SH-SY5Y (cell line): ENCODE results near the gene PDCD6IP.

ENCODE experiments used
- GATA2 ChIP-seq: IDR thresholded peaks from 2 replicates; pipeline ENCODE4 v1.6.1; 2011; ENCODE audit warnings: mild to moderate bottlenecking, low read depth, low read length
- GATA3 ChIP-seq: IDR thresholded peaks from 2 replicates; pipeline ENCODE4 v1.6.1; 2011; ENCODE audit warnings: low read depth, mild to moderate bottlenecking, low read length, moderate library complexity

PDCD6IP gene

DNA sequence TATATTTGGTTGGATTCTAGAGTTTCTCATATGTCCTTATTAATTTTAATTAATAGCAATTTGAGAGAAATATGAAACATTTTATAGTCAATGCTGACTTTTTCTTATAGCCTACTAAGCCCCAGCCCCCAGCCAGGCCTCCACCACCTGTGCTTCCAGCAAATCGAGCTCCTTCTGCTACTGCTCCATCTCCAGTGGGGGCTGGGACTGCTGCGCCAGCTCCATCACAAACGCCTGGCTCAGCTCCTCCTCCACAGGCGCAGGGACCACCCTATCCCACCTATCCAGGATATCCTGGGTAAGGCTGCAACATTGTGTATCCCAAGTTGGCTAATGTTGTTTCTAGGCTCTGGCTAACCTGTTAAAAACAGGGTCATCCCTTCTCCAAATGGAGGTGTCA, 66.7 kb downstream of the PDCD6IP start:
- TF ChIP-seq GATA3 = no peak
- TF ChIP-seq GATA2 = no peak

- TF ChIP-seq GATA2 (no peak), GATA3 (no peak)
Measured at GRCh38 chr3:33868309-33868708, 69.9 kb downstream of the PDCD6IP start.

GRCh38 chr3:33869977-33870376, 71.5 kb downstream of the PDCD6IP start:
- TF ChIP-seq GATA2 = no peak
- TF ChIP-seq GATA3 = no peak

GRCh38 chr3:33874815-33875214, 76.4 kb downstream of the PDCD6IP start:
- no peak for TF ChIP-seq GATA2
- no peak for TF ChIP-seq GATA3

- TF ChIP-seq GATA3 (no peak), GATA2 (no peak)
Measured at GRCh38 chr3:33875680-33876079, 77.2 kb downstream of the PDCD6IP start.

DNA sequence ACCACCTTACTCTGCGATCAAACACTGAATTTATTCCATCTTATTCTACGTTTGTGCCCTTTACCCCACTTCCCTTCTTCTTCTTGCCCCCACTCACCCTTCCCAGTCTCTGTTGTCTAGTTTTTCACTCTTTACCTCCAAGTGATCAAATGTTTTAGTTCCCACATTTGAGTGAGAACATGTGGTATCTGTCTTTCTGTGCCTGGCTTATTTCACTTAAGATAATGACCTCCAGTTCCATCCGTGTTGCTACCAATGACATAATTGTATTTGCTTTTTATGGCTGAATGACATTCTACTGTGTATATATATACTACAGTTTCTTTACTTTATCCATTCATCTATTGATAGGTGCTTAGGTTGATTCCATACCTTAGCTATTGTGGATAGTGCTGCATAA, 78.8 kb downstream of the PDCD6IP start:
- TF ChIP-seq GATA2 (no peak), GATA3 (no peak)

DNA sequence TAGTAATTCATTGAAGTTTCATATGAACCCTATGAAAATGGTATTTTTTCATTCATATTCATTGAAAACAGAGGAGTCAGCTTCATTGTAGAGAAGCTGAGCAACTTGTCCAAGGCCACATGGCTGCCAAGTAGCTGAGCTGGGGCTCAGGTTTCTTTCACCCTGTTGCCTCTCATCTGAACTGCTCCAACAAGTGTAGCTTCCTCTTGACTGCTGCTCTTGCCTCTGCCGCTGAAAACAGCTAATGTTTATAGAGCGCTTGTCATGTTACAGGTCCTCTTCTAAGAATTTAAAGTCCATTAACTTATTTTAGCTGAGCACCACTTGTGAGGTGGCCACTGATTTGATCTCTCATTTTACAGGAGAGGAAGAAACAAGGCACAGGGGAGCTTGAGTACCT, 81.1 kb downstream of the PDCD6IP start:
- TF ChIP-seq GATA2 = no peak
- no peak for TF ChIP-seq GATA3

GRCh38 chr3:33881156-33882064, 83.0 kb downstream of the PDCD6IP start:
- no peak for TF ChIP-seq GATA2
- no peak for TF ChIP-seq GATA3

DNA sequence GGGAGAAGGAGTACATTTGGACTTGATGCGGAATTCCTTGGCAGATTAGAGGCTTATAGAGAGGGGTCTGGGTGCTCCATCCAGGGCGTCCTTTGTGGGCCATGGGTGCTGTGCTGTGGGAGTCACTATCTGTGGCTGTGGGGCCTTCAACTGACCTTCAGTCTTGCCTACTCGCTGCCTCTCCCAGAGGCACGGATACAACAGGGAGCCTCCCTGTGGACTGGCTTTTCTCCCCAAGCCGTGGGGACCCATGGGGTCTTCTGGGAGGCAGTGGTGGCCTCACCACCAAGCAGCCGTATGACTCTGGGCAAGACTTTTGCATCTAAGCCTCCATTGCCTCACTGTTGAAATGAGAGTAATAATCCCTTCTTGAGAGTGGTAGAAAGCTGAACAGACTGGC, 83.9 kb downstream of the PDCD6IP start:
- TF ChIP-seq GATA3 (no peak), GATA2 (no peak)

GRCh38 chr3:33883538-33883950, 85.1 kb downstream of the PDCD6IP start:
- TF ChIP-seq GATA3 = no peak
- no peak for TF ChIP-seq GATA2

DNA sequence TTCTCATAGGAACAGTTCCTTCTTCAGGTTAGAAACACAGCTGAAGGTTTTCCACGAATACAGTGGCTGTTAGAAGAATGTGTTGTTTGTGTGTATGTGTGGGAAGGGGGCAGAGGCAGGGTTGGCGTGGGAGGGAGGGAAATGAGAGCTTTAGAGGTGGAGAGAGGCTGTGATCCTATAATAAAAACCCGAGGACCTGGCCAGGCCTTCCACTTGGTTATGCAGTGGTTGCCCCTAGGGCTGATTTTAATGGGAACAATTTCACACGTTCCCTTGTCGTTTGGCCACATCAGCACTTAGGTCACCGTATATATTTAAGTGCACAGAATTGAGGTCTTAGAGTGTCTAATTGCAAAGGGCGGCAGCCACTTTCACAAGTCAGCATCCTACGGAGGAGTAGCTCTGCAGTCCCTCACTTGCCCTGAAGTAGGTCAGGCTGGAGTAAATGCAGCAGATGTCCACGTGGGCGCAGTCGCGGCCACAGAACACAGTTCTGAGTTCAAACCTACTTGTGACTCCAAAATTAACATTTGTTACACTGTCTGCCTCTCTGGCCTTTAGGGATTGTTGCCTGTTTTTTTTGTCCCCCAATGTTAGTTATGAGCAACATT, 85.6 kb downstream of the PDCD6IP start:
- TF ChIP-seq GATA2 = no peak
- TF ChIP-seq GATA3 = no peak

DNA sequence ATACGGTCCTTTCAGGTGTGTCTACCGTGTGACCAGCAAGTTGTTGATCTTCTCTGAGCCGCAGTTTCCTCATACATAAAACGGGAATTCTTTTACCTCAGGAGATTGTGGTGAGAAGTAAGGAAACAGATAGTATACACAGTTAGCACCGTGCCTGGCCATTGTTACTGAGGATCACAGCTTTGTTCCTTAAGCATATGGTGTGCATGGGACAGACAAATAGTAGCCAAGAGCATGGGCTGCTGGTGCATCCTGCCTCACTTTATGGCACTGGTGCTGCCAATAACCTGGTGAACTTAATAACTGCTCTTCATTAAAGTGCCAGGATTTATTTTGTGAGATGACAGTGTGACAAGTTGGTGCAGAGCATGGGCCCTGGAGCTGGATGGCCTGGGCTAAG, 86.3 kb downstream of the PDCD6IP start:
- TF ChIP-seq GATA3 = no peak
- no peak for TF ChIP-seq GATA2

DNA sequence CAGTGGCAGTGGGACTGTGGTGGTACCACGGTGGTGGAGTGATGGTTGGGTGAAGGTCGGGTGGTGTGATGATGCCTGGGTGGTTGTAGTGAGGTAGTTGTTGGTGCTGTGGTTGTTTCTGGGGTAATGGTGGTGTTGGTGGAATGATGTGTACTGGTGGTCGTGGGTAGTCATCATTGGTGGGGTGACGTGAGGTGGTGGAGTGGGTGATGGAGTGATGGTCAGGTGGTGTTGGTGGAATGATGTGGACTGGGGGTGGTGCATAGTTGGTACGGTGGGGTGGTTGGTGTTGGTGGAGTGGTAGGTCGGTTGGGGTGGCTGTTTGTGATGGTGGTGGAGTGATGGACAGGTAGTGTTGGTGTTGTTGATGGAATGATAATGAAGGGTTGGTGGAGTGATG, 87.1 kb downstream of the PDCD6IP start:
- TF ChIP-seq GATA3 = no peak
- TF ChIP-seq GATA2 = no peak

DNA sequence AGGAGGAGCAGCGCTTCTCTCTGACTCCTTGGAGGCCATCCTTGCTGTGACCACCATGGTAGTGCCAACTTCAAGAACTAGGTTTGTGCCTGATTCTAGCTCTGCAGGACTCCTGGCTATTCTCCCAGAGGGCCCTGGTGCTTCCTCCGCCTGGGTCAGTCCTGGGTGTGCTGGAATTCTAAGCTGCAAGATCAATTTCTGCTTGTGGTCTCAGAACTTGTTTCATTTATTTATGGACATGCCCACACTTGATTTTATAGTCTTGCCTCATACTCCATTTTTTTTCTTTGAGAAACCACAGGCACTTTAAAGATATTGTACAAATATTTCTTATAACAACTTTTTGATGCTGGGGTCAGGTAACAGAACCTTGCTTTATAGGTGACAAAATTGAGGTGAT, 87.6 kb downstream of the PDCD6IP start:
- no peak for TF ChIP-seq GATA2
- TF ChIP-seq GATA3 = no peak

DNA sequence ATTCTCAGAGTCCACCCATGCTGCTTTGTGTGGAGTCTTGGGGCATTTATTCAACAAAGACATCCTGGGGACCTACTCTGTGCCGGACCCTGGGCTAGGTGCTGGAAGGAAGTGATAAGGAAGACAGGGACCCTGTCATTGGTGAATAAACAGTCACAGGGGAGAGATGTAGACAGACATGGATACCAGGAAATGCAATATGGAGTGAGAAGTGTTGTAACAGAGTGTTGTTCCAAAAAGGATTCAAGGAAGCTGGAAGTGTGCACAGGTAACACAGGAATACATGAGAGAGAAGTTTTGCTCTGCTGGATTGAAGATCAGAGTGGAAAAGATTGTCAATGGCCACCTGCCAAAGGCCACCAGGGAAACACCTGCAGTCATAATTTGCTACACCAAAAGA, 89.0 kb downstream of the PDCD6IP start:
- TF ChIP-seq GATA3 (no peak), GATA2 (no peak)

- TF ChIP-seq GATA3 (no peak), GATA2 (no peak)
Measured at GRCh38 chr3:33889394-33890039, 91.1 kb downstream of the PDCD6IP start.
